Epithelial cell of prostate (primary cell): Measurements from ENCODE around the gene WNK3.
"Not testable (repeated sequence)": the region's sequence is repeated elsewhere in the genome, so short reads cannot be mapped to it uniquely, and the experiment has no call there.

ENCODE experiments used
- DNase-seq: peaks from one replicate; pipeline ENCODE4 v3.0.0-alpha.2; 2011; ENCODE audit warnings: low read depth, low spot score
- H3K27ac ChIP-seq: fragments of 450-650 bp; 2 replicates; pipeline ENCODE4 v1.5.1; 2017; ENCODE audit warnings: mild to moderate bottlenecking

Gene WNK3

DNA sequence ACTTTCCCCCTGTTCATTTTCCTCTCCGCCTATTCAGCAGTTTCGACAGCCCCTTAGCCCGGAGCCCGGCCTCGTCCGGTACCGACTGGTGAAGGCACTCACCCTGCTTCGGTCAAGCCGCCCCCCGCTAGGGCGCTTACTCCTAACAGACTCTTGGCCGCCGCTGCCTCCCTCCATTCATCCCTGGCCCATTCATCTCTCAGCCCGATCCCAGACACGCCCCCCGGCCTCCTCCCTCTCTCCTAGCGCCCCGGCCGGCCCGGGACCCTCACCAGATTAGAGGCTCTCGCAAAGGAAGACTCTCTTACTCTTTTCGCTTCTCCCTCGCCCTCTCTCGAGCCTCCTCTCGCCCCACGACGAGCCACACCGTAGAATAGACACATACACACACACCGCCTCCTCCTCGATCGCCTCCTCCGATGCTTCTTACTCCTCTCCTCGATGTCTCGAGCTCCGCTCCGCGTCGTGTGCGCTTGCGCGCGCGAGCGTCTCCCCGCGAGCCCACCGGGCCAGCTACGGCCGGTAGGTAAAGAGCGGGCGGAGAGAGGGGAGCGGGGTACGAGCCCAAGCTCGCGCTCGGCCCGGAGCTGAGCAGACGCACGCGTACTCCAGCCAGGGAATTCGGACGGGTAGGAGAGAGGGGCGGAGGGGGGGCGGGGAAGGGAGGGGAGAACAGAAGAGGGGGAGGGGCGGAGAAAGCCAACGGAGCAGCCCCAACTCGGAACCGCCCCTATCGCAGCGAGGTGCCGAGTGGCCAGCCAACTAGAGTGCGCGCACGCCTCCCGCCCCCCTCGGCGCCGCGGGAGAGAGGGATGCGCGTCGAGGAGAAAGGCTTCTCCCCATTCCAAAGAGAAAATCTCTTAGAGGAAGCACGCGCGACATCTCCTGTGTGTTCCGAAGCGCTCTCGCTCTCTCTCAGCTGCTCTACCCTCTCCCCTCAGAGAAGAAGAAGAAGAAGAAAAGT lies at the start of gene WNK3:
WNK3 (minus strand) TSS at position 633 of the 964 bp plus-strand sequence.
- H3K27ac ChIP-seq, result peak within 1 kb of the TSS; percentile 16
- no peak for DNase-seq

DNA sequence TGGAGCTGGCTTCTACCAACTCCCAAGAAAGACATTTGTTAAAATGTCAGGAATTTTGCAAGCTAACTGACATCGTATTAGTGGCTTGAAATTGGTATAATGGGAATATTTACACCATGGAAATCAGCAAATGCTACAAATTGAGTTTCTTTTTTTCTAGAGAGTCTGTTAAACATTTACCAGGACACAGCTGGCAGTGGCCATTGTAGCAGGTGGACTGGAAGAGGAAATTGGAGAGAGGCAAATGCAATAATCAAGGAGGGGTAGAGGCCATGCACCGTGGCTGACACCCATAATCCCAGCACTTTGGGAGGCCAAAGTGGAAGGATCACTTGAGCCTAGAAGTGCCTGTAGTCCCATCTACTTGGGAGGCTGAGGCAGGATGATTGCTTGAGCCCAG lies 49.4 kb upstream of the WNK3 start:
- no peak for DNase-seq
- H3K27ac ChIP-seq, result no peak overlapping the region

- no peak for DNase-seq
- H3K27ac ChIP-seq, result peak overlapping the region; percentile 2
Observed at GRCh38 chrX:54397113-54397512, 39.3 kb upstream of the WNK3 start.

- H3K27ac ChIP-seq, result no peak overlapping the region
- DNase-seq, result no peak
Observed at GRCh38 chrX:54386314-54386713, 28.5 kb upstream of the WNK3 start.

GRCh38 chrX:54384661-54385060 lies 26.8 kb upstream of the WNK3 start:
- not testable (repeated sequence) for H3K27ac ChIP-seq, DNase-seq

- H3K27ac ChIP-seq, result no peak overlapping the region
- DNase-seq, result no peak
Observed at GRCh38 chrX:54359408-54359807, 1.6 kb upstream of the WNK3 start.

- DNase-seq, result no peak
- H3K27ac ChIP-seq, result peak overlapping the region; percentile 16
Observed at GRCh38 chrX:54358424-54359211, 772 bp upstream of the WNK3 start.

DNA sequence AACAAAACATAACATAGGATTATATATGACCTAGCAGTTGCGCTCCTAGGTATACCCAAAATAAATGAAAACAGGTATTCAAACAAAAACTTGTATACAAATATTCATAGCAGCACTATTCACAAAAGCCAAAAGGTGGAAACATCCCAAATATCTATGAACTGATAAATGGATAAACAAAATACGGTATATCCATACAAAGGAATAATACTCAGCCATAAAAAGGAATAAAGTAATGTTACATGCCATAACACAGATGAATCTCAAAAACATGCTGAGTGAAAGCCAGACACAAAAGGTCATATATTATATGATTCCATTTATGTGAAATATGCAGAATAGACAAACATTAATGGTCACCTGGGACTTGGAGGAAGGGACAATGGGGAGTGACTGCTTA lies 5.2 kb downstream of the WNK3 start:
- DNase-seq, result no peak
- no peak overlapping the region for H3K27ac ChIP-seq

DNA sequence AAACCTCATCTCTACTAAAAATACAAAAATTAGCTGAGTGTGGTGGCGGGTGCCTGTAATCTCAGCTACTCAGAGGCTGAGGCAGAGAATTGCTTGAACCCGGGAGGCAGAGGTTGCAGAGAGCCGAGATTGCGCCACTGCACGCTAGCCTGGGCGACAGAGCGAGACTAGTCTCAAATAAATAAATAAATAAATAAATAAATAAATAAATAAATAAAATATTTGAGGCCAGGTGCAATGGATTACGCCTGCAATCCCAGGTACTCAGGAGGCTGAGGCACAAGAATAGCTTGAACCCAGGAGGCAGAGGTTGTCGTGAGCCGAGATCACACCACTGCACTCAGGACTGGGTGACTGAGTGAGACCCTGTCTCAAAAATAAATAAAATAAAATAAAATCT lies 20.5 kb downstream of the WNK3 start:
- H3K27ac ChIP-seq, DNase-seq: not testable (repeated sequence)

- DNase-seq, result no peak
- H3K27ac ChIP-seq, result no peak overlapping the region
Observed at GRCh38 chrX:54325077-54325476, 32.8 kb downstream of the WNK3 start.

DNA sequence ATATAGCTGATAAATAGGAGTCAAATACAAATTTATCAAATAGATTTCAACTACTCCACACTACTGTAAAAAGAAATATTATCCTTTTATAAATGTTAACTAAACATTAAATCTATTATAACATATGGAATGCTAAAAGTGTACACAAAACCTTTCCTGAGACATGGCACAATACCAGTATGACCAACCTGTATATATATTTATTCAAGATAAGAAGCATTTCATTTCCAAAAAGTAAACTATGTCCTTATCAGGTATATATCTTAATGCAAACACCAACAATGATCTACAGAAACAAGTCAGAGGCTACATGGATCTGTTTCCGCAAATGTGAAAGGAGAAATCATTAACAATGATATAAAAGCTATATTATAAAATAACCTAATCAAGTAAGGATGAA lies 37.8 kb downstream of the WNK3 start:
- no peak overlapping the region for H3K27ac ChIP-seq

GRCh38 chrX:54306379-54306778 lies 51.5 kb downstream of the WNK3 start:
- DNase-seq, result no peak
- H3K27ac ChIP-seq, result no peak overlapping the region

More for the DNA sequence above, 37.8 kb downstream of the WNK3 start:
- no peak for DNase-seq

GRCh38 chrX:54301516-54301915 lies 56.3 kb downstream of the WNK3 start:
- H3K27ac ChIP-seq, result no peak overlapping the region

GRCh38 chrX:54294306-54294705 lies 63.5 kb downstream of the WNK3 start:
- no peak overlapping the region for H3K27ac ChIP-seq
- no peak for DNase-seq

More at GRCh38 chrX:54301516-54301915, 56.3 kb downstream of the WNK3 start:
- no peak for DNase-seq

DNA sequence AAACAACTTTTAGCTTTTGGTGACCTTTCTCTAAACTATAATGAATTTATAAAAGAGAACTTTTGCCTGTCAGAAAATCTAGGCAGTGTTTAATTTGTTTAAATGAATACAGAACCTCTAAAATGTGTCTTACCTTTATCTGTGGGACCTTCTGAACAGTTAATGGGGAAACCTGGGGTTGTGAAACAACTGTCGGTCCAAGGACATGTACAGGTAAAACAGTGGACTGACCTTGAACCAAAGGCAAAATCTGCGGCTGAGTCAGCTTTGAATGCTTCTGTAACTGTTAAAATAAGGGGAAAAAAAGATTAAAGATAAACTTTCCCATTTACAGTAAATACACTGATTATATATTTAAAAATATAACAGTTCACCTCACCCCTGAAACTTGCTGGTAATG lies 65.1 kb downstream of the WNK3 start:
- DNase-seq, result no peak

DNA sequence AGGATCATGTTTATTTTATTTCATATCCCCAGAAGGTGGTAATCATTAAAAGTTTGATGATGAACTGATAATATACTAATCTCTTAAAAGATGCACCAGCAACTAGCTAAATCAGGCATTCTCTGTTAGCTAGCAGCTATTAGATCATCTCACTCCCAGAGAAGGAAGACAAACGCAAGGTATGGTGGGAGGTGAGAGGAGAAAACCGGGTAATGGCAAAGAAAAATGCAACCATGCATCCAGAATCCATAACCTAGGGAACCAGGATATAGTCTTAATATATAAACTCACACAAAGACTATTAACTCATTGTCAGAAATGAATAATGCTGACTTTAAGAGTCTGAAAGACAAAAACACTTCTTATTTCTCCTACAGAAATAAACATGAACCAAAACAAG lies 66.1 kb downstream of the WNK3 start:
- no peak for DNase-seq
- no peak overlapping the region for H3K27ac ChIP-seq

More for the DNA sequence above, 65.1 kb downstream of the WNK3 start:
- H3K27ac ChIP-seq, result no peak overlapping the region

DNA sequence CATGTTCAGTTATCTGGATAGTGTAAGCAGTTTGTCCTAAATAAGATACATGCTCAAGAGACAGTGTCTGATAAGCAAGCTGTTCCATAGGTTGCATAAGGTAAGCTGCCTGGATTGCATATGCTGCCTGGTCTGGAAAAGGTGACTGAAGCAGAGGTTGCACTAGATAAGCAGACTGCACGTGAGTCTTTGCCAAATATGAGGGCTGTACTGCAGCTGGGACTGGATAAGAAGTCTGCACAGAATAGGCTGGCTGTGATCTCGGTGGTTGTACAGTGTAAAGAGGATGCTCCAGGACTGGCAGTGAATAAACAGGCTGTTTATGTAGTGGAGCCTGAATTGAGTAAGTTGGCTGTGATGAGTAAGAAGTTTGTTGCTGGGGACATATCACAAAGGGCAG lies 68.9 kb downstream of the WNK3 start:
- DNase-seq, result no peak
- H3K27ac ChIP-seq, result no peak overlapping the region

DNA sequence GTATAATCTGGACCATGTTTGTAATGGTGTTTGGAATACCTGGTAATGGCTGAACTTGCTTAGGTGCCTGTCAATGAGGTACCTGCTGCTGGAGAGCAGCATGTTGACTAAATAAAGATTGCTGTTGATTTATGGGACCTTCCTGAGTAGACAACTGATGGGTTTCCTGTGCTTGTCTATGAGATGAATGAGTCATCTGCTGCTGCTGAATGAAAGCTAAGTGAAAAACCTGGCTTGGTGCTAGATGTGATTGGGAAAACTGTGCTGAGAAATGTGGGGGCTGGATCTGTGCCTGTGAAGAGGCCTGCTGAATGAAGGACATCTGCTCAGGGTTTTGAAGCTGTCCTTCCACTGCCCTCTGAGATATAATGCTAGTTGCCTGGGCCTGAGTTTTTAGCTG lies 69.6 kb downstream of the WNK3 start:
- DNase-seq, result no peak
- H3K27ac ChIP-seq, result no peak overlapping the region

DNA sequence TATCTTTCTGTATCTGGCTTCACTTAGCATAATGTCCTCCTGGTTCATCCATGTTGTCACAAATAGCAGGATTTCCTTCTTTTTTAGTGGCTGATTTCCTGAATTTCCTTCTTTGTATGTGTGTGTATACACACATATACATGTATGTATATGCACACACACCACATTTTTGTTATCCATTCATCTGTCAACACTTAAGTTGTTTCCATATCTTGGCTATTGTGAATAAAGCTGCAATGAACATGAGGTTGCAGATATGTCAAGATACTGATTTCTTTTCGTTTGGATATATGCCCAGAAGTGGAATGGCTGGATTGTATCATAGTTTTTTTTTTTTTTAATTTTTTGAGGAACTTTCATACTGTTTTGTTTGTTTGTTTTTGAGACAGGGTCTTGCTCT lies 76.2 kb downstream of the WNK3 start:
- H3K27ac ChIP-seq, result no peak overlapping the region
- DNase-seq, result no peak

DNA sequence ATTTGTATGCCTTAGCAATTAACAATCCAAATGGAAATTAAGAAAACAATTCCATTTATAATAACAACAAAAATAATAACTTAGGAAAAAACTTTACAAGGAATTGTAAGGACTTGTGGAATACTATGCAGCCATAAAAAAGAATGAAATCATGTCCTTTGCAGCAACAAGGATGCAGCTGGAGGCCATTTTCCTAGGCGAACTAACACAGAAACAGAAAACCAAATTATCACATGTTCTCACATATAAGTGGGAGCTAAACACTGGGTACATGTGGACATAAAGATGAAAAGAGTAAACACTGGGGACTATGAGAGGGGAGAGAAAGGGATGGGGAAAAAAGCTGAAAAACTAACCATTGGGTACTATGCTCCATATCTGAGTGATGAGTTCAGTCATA lies 77.4 kb downstream of the WNK3 start:
- no peak overlapping the region for H3K27ac ChIP-seq
- no peak for DNase-seq

GRCh38 chrX:54271664-54272063 lies 86.2 kb downstream of the WNK3 start:
- no peak for DNase-seq
- no peak overlapping the region for H3K27ac ChIP-seq
